Peyer's patch (tissue), 4 donors: ENCODE data around the gene RPL7A. TPM values are rescaled to one million over a fixed set of nuclear protein-coding genes. Genes with fewer than 3 reads are reported as not detected.
A peak's percentile ranks its signal among the peaks of the same experiment; 100 is the strongest.

Experiments
- DNase-seq, 3 donors: peaks; one replicate each; pipeline ENCODE4 v3.0.0-alpha.2; 2017 to 2019
- H3K27ac ChIP-seq, 4 donors: fragments of 200-600 bp; sonication (generic); one replicate each; pipeline ENCODE4 v1.5.1; 2016 to 2019
- H3K27me3 ChIP-seq, 2 donors: fragments of 200-600 bp; sonication (generic); one replicate each; pipeline ENCODE4 v1.5.1; 2019
- H3K36me3 ChIP-seq, 3 donors: fragments of 200-600 bp; sonication (generic); one replicate each; pipeline ENCODE4 v1.5.1; 2016 to 2019
- H3K4me1 ChIP-seq, 4 donors: fragments of 200-600 bp; sonication (generic); one replicate each; pipeline ENCODE4 v1.5.1; 2016 to 2019
- H3K4me3 ChIP-seq, 4 donors: fragments of 200-600 bp; sonication (generic); 1 replicate in 3 of 4; 2 replicates in 1 of 4; pipeline ENCODE4 v1.5.1; 2016 to 2019; ENCODE audit warnings: mild to moderate bottlenecking in 1 of 4
- H3K9me3 ChIP-seq, 4 donors: fragments of 200-600 bp; sonication (generic); one replicate each; pipeline ENCODE4 v1.5.1; 2016 to 2019; ENCODE audit warnings: mild to moderate bottlenecking in 1 of 4
- POLR2A ChIP-seq, 2 donors: fragments of 450-650 bp; IDR thresholded peaks; one replicate each; pipeline ENCODE4 v1.5.1; 2017; ENCODE audit warnings: antibody characterized with exemption in 2 of 2, mild to moderate bottlenecking in 2 of 2, moderate library complexity in 2 of 2
- total RNA-seq, 4 donors: library from RNA; depleted of rRNA; stranded (reverse); fragments of >200 nt; gene quantifications; one replicate each; pipeline ENCODE4 v1.1.0, GENCODE V29; 2016
- TF ChIP-seq, protein P1 (sequence below), 6 experiments: fragments of 450-650 bp in 4 of 6; fragments of 200-600 bp in 2 of 6; sonication (generic) in 1 of 6; IDR thresholded peaks; one replicate each; pipeline ENCODE4 v1.5.1; 2017 to 2019; ENCODE audit warnings: antibody characterized with exemption in 6 of 6, mild to moderate bottlenecking in 3 of 6, moderate library complexity in 1 of 6

The RPL7A gene
- total RNA-seq, 4 donors from 2014 or later = 708 to 1,565 (median 870) TPM

DNA sequence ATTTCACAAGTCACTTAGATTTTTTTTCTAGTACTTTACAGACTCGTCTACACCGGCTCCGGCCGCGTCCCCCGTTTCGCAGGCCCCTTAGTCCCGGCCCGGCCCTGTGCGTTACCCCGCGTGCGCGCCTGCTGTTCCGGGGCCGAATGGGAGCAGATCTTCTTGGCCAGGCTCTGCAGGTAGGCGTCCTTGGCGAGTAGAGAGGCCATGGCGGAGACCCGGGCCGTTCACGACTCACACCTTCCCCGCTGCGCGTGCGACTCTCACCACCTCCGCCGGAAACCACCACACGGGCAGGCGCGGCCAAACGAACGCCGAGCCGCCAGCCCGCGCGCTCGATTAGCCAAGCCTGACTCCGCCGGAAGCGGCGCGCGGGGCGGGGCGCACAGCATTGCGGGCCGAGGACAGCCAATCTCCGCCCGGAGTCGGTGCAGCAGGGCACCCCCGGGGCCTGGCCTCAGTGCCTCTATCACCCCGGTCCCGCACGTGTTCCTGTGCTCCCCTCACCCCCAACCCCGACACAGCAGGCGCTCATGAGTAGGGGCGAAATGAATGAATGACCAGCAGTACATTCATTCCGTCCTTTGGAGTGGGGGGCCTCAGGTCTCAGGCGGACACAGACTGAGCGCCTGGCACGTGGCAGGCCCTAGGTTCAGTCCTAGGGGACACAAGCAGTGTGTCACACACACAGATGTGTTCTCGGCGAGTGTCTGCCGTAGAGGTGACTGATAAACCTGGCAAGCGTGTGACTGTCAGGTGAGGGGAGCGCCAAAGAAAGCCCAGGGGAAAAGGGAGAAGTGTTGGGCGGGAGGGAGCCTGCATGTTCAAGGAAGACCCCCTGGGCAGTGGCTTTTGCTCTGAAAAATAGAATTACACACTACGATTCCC, 11.8 kb upstream of the RPL7A start, which contains the start of gene SURF6:
Gene SURF6 (minus strand): TSS at position 265 of the 888 bp plus-strand sequence. CDS start 56 bp downstream, at position 209.
- peak; percentile 67 to 82 for TF ChIP-seq POLR2A (IDR thresholded peaks at IDR 0.05)
- TF ChIP-seq, protein P1, sequence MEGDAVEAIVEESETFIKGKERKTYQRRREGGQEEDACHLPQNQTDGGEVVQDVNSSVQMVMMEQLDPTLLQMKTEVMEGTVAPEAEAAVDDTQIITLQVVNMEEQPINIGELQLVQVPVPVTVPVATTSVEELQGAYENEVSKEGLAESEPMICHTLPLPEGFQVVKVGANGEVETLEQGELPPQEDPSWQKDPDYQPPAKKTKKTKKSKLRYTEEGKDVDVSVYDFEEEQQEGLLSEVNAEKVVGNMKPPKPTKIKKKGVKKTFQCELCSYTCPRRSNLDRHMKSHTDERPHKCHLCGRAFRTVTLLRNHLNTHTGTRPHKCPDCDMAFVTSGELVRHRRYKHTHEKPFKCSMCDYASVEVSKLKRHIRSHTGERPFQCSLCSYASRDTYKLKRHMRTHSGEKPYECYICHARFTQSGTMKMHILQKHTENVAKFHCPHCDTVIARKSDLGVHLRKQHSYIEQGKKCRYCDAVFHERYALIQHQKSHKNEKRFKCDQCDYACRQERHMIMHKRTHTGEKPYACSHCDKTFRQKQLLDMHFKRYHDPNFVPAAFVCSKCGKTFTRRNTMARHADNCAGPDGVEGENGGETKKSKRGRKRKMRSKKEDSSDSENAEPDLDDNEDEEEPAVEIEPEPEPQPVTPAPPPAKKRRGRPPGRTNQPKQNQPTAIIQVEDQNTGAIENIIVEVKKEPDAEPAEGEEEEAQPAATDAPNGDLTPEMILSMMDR (IDR thresholded peaks at IDR 0.05) = peak in 2 of 6 experiments; percentile 14 to 43
- Histone ChIP-seq H3K27me3 (no peaks in the 10 kb centered on the region), H3K36me3 (peaks cover 0 to 39% (median 0%) of the 10 kb centered on the region in 3 donors), H3K9me3 (no peaks in the 10 kb centered on the region), H3K4me3 (peak within 1 kb of the TSS; percentile 67 to 92 (median 76)), H3K4me1 (peaks cover 5 to 31% (median 8%) of the 10 kb centered on the region in 4 donors), H3K27ac (peak within 1 kb of the TSS; percentile 74 to 79 (median 76))
- DNase-seq = peak; percentile 91 to 96 (median 96)

DNA sequence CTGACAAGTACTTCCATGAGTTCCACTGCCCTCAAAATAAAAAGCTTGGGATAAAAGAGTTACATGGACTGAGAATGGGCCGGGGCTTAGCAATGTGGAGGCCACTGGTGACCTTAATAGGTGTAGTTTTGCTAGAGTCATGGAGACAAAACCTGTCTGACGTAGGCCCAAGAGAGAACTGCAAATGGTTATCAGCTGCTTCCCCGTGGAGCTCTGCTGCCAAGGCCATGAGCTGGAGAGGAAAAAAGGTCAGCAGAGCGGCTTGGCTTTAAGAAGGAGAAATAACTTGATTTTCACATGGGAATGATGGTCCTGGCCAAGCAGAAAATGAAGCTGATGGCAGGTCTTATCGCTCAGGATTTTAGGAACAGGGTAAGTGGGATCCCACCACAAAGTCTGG, 8.4 kb upstream of the RPL7A start:
- no peaks in the 10 kb centered on the region for H3K9me3 ChIP-seq
- H3K4me1 ChIP-seq = peaks cover 0 to 21% (median 10%) of the 10 kb centered on the region in 4 donors
- no peaks in the 10 kb centered on the region for H3K27me3 ChIP-seq
- TF ChIP-seq, protein P1 (IDR thresholded peaks at IDR 0.05) = no peak
- TF ChIP-seq POLR2A (IDR thresholded peaks at IDR 0.05) = no peak
- no peak for DNase-seq
- peaks cover 0 to 46% (median 0%) of the 10 kb centered on the region in 3 donors for H3K36me3 ChIP-seq
- H3K27ac ChIP-seq = peak overlapping the region in 1 of 4 donors; percentile 69
- H3K4me3 ChIP-seq = no peak overlapping the region

DNA sequence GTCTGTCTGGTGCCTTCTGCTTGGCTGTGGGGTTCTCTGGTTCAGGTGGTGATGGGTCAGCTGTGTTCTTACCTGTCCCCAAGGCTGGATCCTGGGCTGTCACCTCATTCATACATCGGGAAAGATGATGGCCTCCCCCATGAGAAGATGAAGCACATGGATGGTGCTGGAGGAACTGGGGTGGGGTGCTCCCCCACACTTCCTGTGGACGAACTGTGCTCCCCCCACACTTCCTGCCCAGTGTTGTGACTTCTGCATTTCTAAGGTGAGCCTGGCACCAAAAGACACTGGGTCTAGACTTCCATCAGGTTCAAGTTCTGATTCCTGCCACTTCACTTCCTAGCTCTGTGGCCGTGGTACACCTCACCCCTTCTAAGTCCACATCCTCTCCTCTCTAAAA, 7.8 kb upstream of the RPL7A start:
- no peaks in the 10 kb centered on the region for H3K9me3 ChIP-seq
- peak overlapping the region in 1 of 4 donors; percentile 69 for H3K27ac ChIP-seq
- no peaks in the 10 kb centered on the region for H3K27me3 ChIP-seq
- no peak for TF ChIP-seq POLR2A (IDR thresholded peaks at IDR 0.05)
- TF ChIP-seq, protein P1 (IDR thresholded peaks at IDR 0.05) = no peak
- H3K36me3 ChIP-seq = peaks cover 0 to 52% (median 0%) of the 10 kb centered on the region in 3 donors
- H3K4me3 ChIP-seq = no peak overlapping the region
- peak in 1 of 3 donors; percentile 50 for DNase-seq
- peaks cover 0 to 21% (median 7%) of the 10 kb centered on the region in 4 donors for H3K4me1 ChIP-seq

DNA sequence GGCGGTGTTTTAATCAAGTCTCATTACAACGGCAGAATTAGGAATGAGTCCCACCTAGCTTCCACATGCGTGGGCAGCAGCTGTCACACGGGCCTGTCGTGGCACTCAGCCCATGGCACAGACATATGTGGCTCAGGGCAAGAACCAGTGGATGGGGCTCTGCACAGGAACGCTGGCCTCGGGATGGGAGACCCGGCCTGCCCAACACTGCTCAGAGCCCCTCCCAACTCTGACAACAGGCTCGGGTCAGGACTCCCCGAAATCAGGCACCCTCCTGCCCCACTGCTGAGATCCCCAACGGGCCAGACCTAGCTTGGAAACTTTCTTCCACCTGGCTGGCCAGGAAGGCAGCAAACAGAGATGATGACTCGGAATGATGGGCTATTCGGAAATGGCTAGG, 7.1 kb upstream of the RPL7A start:
- peaks cover 0 to 58% (median 0%) of the 10 kb centered on the region in 3 donors for H3K36me3 ChIP-seq
- H3K27ac ChIP-seq = peak overlapping the region in 1 of 4 donors; percentile 69
- DNase-seq = no peak
- H3K9me3 ChIP-seq = no peaks in the 10 kb centered on the region
- H3K4me1 ChIP-seq = peaks cover 0 to 21% (median 6%) of the 10 kb centered on the region in 4 donors
- H3K27me3 ChIP-seq = no peaks in the 10 kb centered on the region
- no peak overlapping the region for H3K4me3 ChIP-seq
- TF ChIP-seq, protein P1 (IDR thresholded peaks at IDR 0.05) = no peak
- TF ChIP-seq POLR2A (IDR thresholded peaks at IDR 0.05) = no peak

DNA sequence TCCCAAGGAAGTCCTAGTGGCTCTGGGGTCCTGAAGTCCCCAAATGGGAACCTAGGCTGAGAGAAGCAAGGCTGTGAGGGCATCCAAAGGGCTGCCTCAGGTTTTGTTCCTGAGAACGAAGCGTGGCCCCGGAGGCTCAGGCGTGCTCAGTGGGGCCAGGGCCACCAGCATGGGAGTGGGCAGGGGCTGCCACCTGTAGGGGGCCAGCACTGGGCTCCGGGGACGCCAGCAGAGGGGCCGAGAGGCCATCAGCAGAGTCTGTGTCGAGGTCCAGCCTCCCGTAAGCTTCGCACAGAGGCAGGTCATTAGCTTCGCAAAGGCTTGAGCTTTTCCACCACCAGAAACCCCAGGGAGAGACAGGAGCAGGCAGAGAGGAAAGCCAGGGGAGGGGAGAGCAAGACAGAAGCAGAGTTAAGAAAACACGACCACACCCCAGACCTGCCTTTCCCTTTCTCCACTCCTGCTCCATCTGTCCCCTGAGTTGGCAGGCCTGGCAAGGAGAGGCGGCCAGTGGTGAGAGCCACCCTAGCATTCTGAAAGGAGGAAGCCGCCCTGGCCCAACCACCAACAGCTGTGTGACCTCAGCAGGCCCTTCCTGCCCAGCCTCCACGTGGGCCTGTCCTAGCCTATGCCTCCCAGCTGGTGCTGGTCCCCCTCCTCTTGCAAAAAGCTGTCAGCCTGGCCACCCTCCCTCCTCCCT, 6.5 kb upstream of the RPL7A start:
- peak in 2 of 3 donors; percentile 57 to 70 for DNase-seq
- peak overlapping the region in 1 of 4 donors; percentile 69 for H3K27ac ChIP-seq

More for the DNA sequence above, 6.5 kb upstream of the RPL7A start:
- no peak overlapping the region for H3K4me3 ChIP-seq
- H3K9me3 ChIP-seq = no peaks in the 10 kb centered on the region
- H3K36me3 ChIP-seq = peaks cover 0 to 58% (median 0%) of the 10 kb centered on the region in 3 donors
- no peaks in the 10 kb centered on the region for H3K27me3 ChIP-seq
- TF ChIP-seq, protein P1 (IDR thresholded peaks at IDR 0.05) = no peak
- no peak for TF ChIP-seq POLR2A (IDR thresholded peaks at IDR 0.05)
- peaks cover 0 to 25% (median 9%) of the 10 kb centered on the region in 4 donors for H3K4me1 ChIP-seq
